AG04450 (cell line): ENCODE data around the gene MXRA5. TPM values are rescaled to one million over a fixed set of nuclear protein-coding genes. Genes with fewer than 3 reads are reported as not detected.
A peak's percentile ranks its signal among the peaks of the same experiment; 100 is the strongest.

Source experiments
- CTCF ChIA-PET: fragments of 300-600, 350-600 bp; formaldehyde crosslinking; extraction: SDS; loops from one replicate; lab custom pipeline; 2022; ENCODE audit warnings: antibody characterized with exemption, inconsistent platforms; lab: Charles Lee
- POLR2A ChIA-PET: fragments of 350-600 bp; formaldehyde crosslinking; extraction: SDS; loops from one replicate; lab custom pipeline; 2021; ENCODE audit warnings: antibody characterized with exemption, inconsistent platforms; lab: Yijun Ruan, JAX
- DNase-seq: peaks from one replicate; pipeline ENCODE4 v3.0.0-alpha.2; 2011; ENCODE audit warnings: low read depth, low spot score
- H3K27ac ChIP-seq: one replicate; pipeline ENCODE4 v1.5.1; 2012; ENCODE audit warnings: low read depth, low read length, control low read depth
- H3K27me3 ChIP-seq: one replicate; pipeline ENCODE4 v1.6.0; 2012; ENCODE audit warnings: low read length; ENCODE audit not compliant: control insufficient read depth, insufficient read depth
- H3K4me3 ChIP-seq: 2 replicates; pipeline ENCODE4 v1.5.1; 2011; ENCODE audit warnings: mild to moderate bottlenecking, low read depth, low read length, control low read depth
- H3K9me3 ChIP-seq: 2 replicates; pipeline ENCODE4 v1.5.1; 2012; ENCODE audit warnings: low read length; ENCODE audit not compliant: control insufficient read depth, insufficient read depth
- polyA plus RNA-seq: library from polyadenylated mRNA; depleted of rRNA; stranded (reverse); fragments of >200 nt; gene quantifications from 2 replicates; pipeline ENCODE4 v1.2.3, GENCODE V29; 2011
- TF ChIP-seq, protein P1 (sequence below): IDR thresholded peaks from 2 replicates; pipeline ENCODE4 v1.5.1; 2011; ENCODE audit warnings: low read depth, low read length, control low read depth, inconsistent platforms

The MXRA5 gene
- polyA plus RNA-seq, 1 experiment: 26.3 TPM

DNA sequence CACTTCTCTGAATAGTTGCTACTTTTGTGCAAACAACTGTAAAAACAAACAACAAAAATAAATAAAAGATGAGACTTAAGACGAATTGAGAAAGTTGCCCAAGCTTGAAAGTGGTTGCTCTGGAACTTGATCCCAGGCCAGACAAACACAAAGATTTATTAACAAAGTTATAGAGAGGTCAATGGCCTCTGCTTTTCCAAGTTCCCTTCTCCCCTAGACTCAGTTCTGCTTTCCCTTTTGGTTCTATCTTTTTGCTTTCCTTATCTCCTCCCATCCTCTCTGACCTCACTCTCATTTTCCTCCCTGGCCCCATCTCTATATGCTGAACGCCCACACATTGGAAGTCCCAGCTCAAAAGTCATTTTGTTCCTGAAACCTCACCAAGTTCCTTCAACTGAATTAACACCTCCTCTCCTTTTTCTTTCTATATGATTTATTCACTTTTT lies 82.7 kb downstream of the MXRA5 start:
- no peaks in the 10 kb centered on the region for H3K9me3 ChIP-seq
- no peak for DNase-seq
- H3K27me3 ChIP-seq: no peaks in the 10 kb centered on the region
- ChIA-PET POLR2A (no interaction called here), CTCF (no interaction called here)
- H3K27ac ChIP-seq: peak overlapping the region; percentile 3
- no peak overlapping the region for H3K4me3 ChIP-seq
- TF ChIP-seq, protein P1, sequence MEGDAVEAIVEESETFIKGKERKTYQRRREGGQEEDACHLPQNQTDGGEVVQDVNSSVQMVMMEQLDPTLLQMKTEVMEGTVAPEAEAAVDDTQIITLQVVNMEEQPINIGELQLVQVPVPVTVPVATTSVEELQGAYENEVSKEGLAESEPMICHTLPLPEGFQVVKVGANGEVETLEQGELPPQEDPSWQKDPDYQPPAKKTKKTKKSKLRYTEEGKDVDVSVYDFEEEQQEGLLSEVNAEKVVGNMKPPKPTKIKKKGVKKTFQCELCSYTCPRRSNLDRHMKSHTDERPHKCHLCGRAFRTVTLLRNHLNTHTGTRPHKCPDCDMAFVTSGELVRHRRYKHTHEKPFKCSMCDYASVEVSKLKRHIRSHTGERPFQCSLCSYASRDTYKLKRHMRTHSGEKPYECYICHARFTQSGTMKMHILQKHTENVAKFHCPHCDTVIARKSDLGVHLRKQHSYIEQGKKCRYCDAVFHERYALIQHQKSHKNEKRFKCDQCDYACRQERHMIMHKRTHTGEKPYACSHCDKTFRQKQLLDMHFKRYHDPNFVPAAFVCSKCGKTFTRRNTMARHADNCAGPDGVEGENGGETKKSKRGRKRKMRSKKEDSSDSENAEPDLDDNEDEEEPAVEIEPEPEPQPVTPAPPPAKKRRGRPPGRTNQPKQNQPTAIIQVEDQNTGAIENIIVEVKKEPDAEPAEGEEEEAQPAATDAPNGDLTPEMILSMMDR: no peak

DNA sequence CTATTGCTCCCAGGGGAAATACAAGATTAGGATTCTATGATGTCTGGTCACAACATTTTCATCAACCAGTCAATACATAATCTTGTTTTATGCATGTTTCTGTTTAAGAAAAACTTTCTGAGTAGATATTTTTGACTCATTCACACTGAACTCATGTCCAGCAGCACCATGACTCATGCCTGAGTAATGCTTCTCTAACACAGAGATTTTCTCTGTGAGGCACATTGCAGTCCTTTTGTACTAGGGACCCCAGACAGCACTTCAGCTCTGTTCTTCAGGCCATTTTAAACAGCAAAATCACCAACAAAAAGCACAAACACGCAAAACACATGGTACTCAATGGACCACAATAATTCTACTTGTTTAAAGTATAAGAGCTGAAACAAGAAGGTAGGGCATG lies 83.6 kb downstream of the MXRA5 start:
- POLR2A ChIA-PET: no interaction called here

More for the DNA sequence above, 83.6 kb downstream of the MXRA5 start:
- DNase-seq: peak; percentile 50
- CTCF ChIA-PET: no interaction called here
- Histone ChIP-seq H3K27ac (peak overlapping the region; percentile 42), H3K27me3 (no peaks in the 10 kb centered on the region), H3K4me3 (no peak overlapping the region), H3K9me3 (no peaks in the 10 kb centered on the region)
- TF ChIP-seq, protein P1: no peak
